Fibroblast of lung (primary cell): ENCODE results near the gene STARD10. TPM values are rescaled to one million over a fixed set of nuclear protein-coding genes. Genes with fewer than 3 reads are reported as not detected.

Source experiments
- DNase-seq, 2 donors: peaks; one replicate each; pipeline versions ENCODE4 v3.0.0 to v3.0.0-alpha.2; 2010; ENCODE audit warnings: low read depth in 2 of 2
- H2AFZ ChIP-seq: 2 replicates; pipeline ENCODE4 v1.5.1; 2012; ENCODE audit warnings: low read length, control low read depth, inconsistent platforms
- H3K27ac ChIP-seq: 2 replicates; pipeline ENCODE4 v1.5.1; 2011; ENCODE audit warnings: low read length, control low read depth; ENCODE audit not compliant: insufficient read depth
- H3K27me3 ChIP-seq: 2 replicates; pipeline ENCODE4 v1.5.1; 2011; ENCODE audit warnings: mild to moderate bottlenecking, low read length; ENCODE audit not compliant: control insufficient read depth, insufficient read depth
- H3K36me3 ChIP-seq: 2 replicates; pipeline ENCODE4 v1.5.1; 2011; ENCODE audit warnings: low read length; ENCODE audit not compliant: control insufficient read depth, insufficient read depth
- H3K4me1 ChIP-seq: 2 replicates; pipeline ENCODE4 v1.5.1; 2011; ENCODE audit warnings: low read length; ENCODE audit not compliant: control insufficient read depth, insufficient read depth; ENCODE audit errors: extremely low read depth
- H3K4me2 ChIP-seq: 2 replicates; pipeline ENCODE4 v1.5.1; 2011; ENCODE audit warnings: low read length, control low read depth; ENCODE audit not compliant: insufficient read depth; ENCODE audit errors: extremely low read depth
- H3K4me3 ChIP-seq, 4 experiments: fragments of 200-600 bp in 1 of 4; sonication (generic) in 1 of 4; replicated peaks in 1 of 4; 2 replicates each; pipeline ENCODE4 v1.5.1; 2011 to 2016; ENCODE audit warnings: low read length in 4 of 4, low read depth in 3 of 4, mild to moderate bottlenecking in 3 of 4, control low read depth in 2 of 4, inconsistent platforms in 1 of 4, mixed read lengths in 1 of 4; ENCODE audit not compliant: insufficient read depth in 1 of 4; ENCODE audit errors: control extremely low read depth in 1 of 4
- H3K79me2 ChIP-seq: 2 replicates; pipeline ENCODE4 v1.5.1; 2012; ENCODE audit warnings: mild to moderate bottlenecking, low read length, inconsistent platforms; ENCODE audit not compliant: control insufficient read depth, insufficient read depth
- H3K9ac ChIP-seq: 2 replicates; pipeline ENCODE4 v1.5.1; 2011; ENCODE audit warnings: mild to moderate bottlenecking, low read length, control low read depth; ENCODE audit not compliant: insufficient read depth
- H3K9me3 ChIP-seq: 2 replicates; pipeline ENCODE4 v1.5.1; 2012; ENCODE audit warnings: low read depth, low read length; ENCODE audit not compliant: control insufficient read depth, insufficient read depth
- H4K20me1 ChIP-seq: 2 replicates; pipeline ENCODE4 v1.5.1; 2011; ENCODE audit warnings: low read length; ENCODE audit not compliant: control insufficient read depth, insufficient read depth; ENCODE audit errors: extremely low read depth
- EZH2 ChIP-seq: IDR thresholded peaks from 2 replicates; pipeline ENCODE4 v1.5.1; 2012; ENCODE audit warnings: low read length, control low read depth, mild to moderate bottlenecking; ENCODE audit errors: missing control alignments
- polyA plus RNA-seq, 2 donors: library from polyadenylated mRNA; depleted of rRNA in 1 of 2; stranded (reverse) in 1 of 2; unstranded in 1 of 2; fragments of >200 nt; gene quantifications; 2 replicates each; pipeline ENCODE4 v1.2.1, GENCODE V29; 2011 to 2012; ENCODE audit warnings: missing spikeins in 1 of 2
- total RNA-seq: library from RNA; depleted of rRNA; stranded (reverse); fragments of >200 nt; gene quantifications from 2 replicates; pipeline ENCODE4 v1.2.1, GENCODE V29; 2014
- TF ChIP-seq, protein P1 (sequence below), 2 donors: IDR thresholded peaks in 1 of 2; conservative IDR thresholded peaks in 1 of 2; 1 replicate in 1 of 2; 2 replicates in 1 of 2; pipeline ENCODE4 v1.5.1; 2011 to 2012; ENCODE audit warnings: low read length in 2 of 2, control low read depth in 1 of 2, inconsistent platforms in 1 of 2, low read depth in 1 of 2, mild to moderate bottlenecking in 1 of 2

STARD10 gene
- total and polyA plus RNA-seq, 2 donors (not counting 1 experiment from before 2014, with no cell fraction given) = 20.7 to 32.0 TPM

DNA sequence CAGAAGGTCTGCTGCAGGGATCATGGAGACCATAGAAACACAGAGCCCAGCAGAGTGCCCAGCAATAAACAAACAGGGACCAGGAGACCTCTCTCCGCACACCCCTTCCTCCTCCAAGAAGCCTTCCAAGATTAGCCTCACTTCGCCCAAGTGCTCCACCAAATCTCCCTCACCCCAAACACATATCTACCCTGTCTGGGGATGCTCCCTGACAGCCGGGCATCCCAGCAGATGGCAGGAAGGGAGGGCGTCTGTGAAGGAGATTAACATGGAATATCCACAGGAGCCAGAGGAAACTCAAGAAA lies 68.2 kb downstream of the STARD10 start:
- Histone ChIP-seq H4K20me1 (no peaks in the 10 kb centered on the region), H3K36me3 (peaks cover 6% of the 10 kb centered on the region), H3K4me2 (no peak overlapping the region), H3K79me2 (peaks cover 35% of the 10 kb centered on the region), H3K9me3 (no peaks in the 10 kb centered on the region), H2AFZ (no peak overlapping the region), H3K27me3 (no peaks in the 10 kb centered on the region), H3K9ac (no peak overlapping the region), H3K27ac (no peak overlapping the region), H3K4me1 (peaks cover 20% of the 10 kb centered on the region), H3K4me3 (no peak overlapping the region)
- DNase-seq = no peak
- TF ChIP-seq, protein P1, sequence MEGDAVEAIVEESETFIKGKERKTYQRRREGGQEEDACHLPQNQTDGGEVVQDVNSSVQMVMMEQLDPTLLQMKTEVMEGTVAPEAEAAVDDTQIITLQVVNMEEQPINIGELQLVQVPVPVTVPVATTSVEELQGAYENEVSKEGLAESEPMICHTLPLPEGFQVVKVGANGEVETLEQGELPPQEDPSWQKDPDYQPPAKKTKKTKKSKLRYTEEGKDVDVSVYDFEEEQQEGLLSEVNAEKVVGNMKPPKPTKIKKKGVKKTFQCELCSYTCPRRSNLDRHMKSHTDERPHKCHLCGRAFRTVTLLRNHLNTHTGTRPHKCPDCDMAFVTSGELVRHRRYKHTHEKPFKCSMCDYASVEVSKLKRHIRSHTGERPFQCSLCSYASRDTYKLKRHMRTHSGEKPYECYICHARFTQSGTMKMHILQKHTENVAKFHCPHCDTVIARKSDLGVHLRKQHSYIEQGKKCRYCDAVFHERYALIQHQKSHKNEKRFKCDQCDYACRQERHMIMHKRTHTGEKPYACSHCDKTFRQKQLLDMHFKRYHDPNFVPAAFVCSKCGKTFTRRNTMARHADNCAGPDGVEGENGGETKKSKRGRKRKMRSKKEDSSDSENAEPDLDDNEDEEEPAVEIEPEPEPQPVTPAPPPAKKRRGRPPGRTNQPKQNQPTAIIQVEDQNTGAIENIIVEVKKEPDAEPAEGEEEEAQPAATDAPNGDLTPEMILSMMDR (conservative IDR thresholded peaks at IDR 0.05 in 1 of 2, IDR thresholded peaks at IDR 0.05 in 1 of 2; ENCODE audit: low read depth in 1 of 2, low read length in 2 of 2) = no peak
- TF ChIP-seq EZH2 = no peak

DNA sequence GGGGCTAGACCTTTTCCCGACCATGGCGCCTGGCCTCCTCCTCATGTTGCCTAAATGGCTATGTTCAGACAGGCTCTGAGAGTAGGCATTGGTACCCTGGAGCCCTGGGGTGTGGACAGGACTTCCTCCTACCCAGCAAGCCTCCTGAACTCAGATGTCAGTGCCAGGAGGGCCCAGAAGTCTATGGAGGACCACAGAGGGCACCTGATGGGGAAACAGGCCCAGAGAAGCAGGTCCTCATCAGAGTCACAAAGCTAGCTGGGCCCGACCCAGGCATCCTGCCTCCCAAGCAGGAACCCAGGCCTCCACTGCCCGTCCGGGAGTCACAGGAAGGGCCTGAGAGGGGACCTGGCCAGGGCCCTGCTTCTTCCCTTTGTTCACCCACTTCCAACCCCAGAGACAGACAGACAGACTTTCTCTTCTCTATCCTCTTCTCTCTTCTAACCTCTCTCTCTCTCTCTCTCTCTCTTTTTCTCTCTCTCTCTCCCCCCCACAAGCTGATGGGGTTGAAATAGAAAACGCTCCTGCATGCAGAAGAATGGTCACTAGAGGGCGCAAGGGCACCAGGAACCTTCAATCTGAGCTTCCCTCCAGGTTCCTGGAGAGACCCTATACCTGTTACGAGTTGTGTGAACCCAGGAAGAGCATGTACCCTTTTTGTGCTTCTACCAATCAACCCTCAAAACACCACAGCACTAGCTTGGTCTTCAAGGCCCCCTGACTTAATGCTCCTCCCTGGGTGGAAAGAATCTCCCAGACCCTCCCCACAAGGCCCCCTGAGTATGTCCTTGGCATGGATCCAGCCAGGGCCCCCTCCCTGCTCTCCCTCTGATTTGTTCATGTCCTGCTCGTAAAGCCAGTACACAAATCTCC lies 68.8 kb downstream of the STARD10 start:
- H3K27ac ChIP-seq = no peak overlapping the region
- no peaks in the 10 kb centered on the region for H3K9me3 ChIP-seq
- no peak overlapping the region for H2AFZ ChIP-seq
- H3K79me2 ChIP-seq = peaks cover 41% of the 10 kb centered on the region
- no peak overlapping the region for H3K4me3 ChIP-seq
- no peak overlapping the region for H3K9ac ChIP-seq
- DNase-seq = peak; percentile 71 to 85
- H4K20me1 ChIP-seq = no peaks in the 10 kb centered on the region
- peaks cover 21% of the 10 kb centered on the region for H3K4me1 ChIP-seq
- peaks cover 6% of the 10 kb centered on the region for H3K36me3 ChIP-seq
- no peak overlapping the region for H3K4me2 ChIP-seq
- no peaks in the 10 kb centered on the region for H3K27me3 ChIP-seq
- TF ChIP-seq EZH2 = no peak
- TF ChIP-seq, protein P1 (conservative IDR thresholded peaks at IDR 0.05 in 1 of 2, IDR thresholded peaks at IDR 0.05 in 1 of 2; ENCODE audit: low read depth in 1 of 2, low read length in 2 of 2) = peak; percentile 89 to 93

DNA sequence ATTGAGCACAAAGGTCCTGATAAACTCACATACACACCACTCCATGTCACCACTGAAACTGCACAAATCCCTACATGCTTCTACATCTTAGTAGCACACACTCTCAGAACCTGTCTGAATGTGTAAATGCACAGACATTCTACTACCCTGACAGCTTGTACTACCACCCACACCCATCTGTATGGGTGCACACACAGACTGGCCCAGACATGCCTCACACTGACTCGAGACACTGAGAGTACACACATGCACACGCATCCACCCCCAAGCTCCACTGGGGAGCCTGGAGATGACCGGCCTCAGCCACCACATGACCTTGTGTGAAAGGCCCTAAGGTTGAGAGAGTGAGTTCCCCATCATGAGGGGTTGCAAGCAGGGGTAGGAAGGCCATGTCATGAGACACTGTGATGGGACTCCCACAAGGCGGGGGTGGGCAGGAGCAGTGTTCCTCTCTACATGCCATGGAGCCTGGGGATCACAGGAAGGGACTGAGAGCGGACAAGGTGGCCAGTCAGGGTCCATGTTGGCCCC lies 69.8 kb downstream of the STARD10 start:
- H3K9me3 ChIP-seq = no peaks in the 10 kb centered on the region
- H3K27me3 ChIP-seq = no peaks in the 10 kb centered on the region
- H4K20me1 ChIP-seq = no peaks in the 10 kb centered on the region
- H2AFZ ChIP-seq = no peak overlapping the region
- peaks cover 25% of the 10 kb centered on the region for H3K4me1 ChIP-seq
- H3K79me2 ChIP-seq = peaks cover 47% of the 10 kb centered on the region
- H3K27ac ChIP-seq = no peak overlapping the region
- no peak overlapping the region for H3K9ac ChIP-seq
- TF ChIP-seq, protein P1 (conservative IDR thresholded peaks at IDR 0.05 in 1 of 2, IDR thresholded peaks at IDR 0.05 in 1 of 2; ENCODE audit: low read depth in 1 of 2, low read length in 2 of 2) = no peak
- TF ChIP-seq EZH2 = no peak
- DNase-seq = no peak
- H3K36me3 ChIP-seq = peaks cover 6% of the 10 kb centered on the region
- no peak overlapping the region for H3K4me2 ChIP-seq
- no peak overlapping the region for H3K4me3 ChIP-seq
